ENCODE data around the gene STK33.

DNA sequence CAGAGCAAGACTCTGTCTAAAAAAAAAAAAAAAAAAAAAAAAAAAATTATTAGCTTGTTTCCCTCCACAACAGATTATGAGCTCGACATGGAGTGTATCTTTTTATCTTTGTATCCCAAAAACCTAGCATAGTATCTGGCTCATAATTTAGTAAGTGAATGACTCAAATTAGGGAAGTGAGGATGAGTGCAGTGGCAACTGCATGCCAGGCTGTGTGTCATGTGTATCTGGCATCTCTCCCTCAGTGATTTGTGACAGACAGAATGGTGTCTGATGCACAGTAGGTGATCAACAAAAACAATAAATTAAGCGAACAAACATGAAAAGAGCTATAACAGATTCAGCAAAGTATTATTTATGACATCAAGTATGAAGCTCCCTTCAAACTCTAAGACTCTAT is 7.2 kb downstream of the STK33 start:
- TF ChIP-seq, protein P1, sequence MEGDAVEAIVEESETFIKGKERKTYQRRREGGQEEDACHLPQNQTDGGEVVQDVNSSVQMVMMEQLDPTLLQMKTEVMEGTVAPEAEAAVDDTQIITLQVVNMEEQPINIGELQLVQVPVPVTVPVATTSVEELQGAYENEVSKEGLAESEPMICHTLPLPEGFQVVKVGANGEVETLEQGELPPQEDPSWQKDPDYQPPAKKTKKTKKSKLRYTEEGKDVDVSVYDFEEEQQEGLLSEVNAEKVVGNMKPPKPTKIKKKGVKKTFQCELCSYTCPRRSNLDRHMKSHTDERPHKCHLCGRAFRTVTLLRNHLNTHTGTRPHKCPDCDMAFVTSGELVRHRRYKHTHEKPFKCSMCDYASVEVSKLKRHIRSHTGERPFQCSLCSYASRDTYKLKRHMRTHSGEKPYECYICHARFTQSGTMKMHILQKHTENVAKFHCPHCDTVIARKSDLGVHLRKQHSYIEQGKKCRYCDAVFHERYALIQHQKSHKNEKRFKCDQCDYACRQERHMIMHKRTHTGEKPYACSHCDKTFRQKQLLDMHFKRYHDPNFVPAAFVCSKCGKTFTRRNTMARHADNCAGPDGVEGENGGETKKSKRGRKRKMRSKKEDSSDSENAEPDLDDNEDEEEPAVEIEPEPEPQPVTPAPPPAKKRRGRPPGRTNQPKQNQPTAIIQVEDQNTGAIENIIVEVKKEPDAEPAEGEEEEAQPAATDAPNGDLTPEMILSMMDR (IDR thresholded peaks at IDR 0.05): no peak
- TF ChIP-seq POLR2AphosphoS5 (IDR thresholded peaks at IDR 0.05; ENCODE audit: insufficient read depth in 1 of 2, low read depth in 1 of 2): no peak

Measured in vagina (tissue), 2 donors.